Mammary epithelial cell (primary cell): ENCODE data around the gene MFAP1.

Experiments
- CTCF ChIP-seq, 2 donors: IDR thresholded peaks in 1 of 2; conservative IDR thresholded peaks in 1 of 2; 2 replicates each; pipeline ENCODE4 v1.5.1; 2011 to 2012; ENCODE audit warnings: inconsistent platforms in 2 of 2, low read length in 2 of 2, mild to moderate bottlenecking in 2 of 2, control low read depth in 1 of 2, low read depth in 1 of 2; ENCODE audit not compliant: insufficient read depth in 1 of 2; ENCODE audit errors: extremely low read depth in 1 of 2
- EZH2 ChIP-seq: IDR thresholded peaks from 2 replicates; pipeline ENCODE4 v1.6.1; 2012; ENCODE audit warnings: low read length, inconsistent platforms, borderline replicate concordance

- TF ChIP-seq EZH2 (no peak), CTCF (conservative IDR thresholded peaks at IDR 0.05 in 1 of 2, IDR thresholded peaks at IDR 0.05 in 1 of 2; ENCODE audit: extremely low read depth in 1 of 2, insufficient read depth in 1 of 2, low read depth in 1 of 2, low read length in 2 of 2) (no peak)
These were observed 3.7 kb upstream of the MFAP1 start for GRCh38 chr15:43828061-43828657.
